ENCODE results near the gene GATA5. TPM values are rescaled to one million over a fixed set of nuclear protein-coding genes. Genes with fewer than 3 reads are reported as not detected.

GATA5 gene, protein sequence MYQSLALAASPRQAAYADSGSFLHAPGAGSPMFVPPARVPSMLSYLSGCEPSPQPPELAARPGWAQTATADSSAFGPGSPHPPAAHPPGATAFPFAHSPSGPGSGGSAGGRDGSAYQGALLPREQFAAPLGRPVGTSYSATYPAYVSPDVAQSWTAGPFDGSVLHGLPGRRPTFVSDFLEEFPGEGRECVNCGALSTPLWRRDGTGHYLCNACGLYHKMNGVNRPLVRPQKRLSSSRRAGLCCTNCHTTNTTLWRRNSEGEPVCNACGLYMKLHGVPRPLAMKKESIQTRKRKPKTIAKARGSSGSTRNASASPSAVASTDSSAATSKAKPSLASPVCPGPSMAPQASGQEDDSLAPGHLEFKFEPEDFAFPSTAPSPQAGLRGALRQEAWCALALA
- total RNA-seq = not detected in 2 replicates

DNA sequence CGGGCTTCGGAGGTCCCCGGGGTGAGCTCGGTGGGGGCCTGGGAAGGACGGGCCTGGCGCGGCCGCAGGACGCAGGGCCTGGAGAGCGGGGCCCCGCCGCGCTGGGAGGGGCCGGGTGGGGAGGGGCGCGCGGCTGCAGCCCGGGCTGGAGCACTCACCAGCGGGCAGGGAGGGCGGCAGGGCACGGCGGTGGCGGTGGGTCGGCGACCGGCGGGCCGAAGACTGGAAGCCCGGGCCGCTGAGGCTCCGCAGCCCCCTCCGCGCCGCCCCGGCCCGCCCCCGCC, at the start of gene GATA5:
TSS of gene GATA5 (minus strand) at position 224 of the 284 bp plus-strand sequence. CDS start 474 bp downstream, outside the sequence.
- peaks cover 42% of the 10 kb centered on the region for H3K27me3 Mint-ChIP-seq (ENCODE audit: insufficient read depth)
- H3K27ac Mint-ChIP-seq = no peak within 1 kb of the TSS
- intact Hi-C loops (cut with micrococcal nuclease) = no loop called here
- no peaks in the 10 kb centered on the region for H3K4me1 Mint-ChIP-seq (ENCODE audit: low read depth)
- no peaks in the 10 kb centered on the region for H3K9me3 Mint-ChIP-seq
- no peak for DNase-seq (ENCODE audit: low spot score)
- no peak within 1 kb of the TSS for H3K4me3 Mint-ChIP-seq
- H3K36me3 Mint-ChIP-seq (ENCODE audit: low read depth) = no peaks in the 10 kb centered on the region

DNA sequence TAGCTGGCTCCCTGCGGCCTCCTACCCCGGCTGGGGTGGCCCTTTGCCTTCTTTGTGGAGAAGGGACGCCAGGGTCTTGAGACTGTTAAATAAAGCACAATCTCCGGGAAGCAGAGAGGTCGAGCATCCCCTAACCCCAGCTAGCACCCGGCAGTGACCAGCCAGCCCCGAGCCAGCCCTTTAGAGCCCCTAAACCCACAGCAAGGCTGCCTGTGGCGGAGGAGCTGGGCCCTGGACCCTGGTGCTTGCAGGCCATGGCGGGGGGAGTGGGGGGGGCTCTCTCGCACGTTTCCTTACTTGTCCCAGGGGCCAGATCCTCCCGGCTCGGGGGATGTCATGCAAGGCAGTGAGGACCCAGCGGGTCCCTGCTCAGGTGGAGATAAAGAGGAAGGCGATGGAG, 49.2 kb upstream of the GATA5 start:
- H3K27me3 Mint-ChIP-seq (ENCODE audit: insufficient read depth) = peaks cover 7% of the 10 kb centered on the region
- DNase-seq (ENCODE audit: low spot score) = no peak
- intact Hi-C loops (cut with micrococcal nuclease) = no loop called here
- no peak overlapping the region for H3K4me3 Mint-ChIP-seq
- no peaks in the 10 kb centered on the region for H3K9me3 Mint-ChIP-seq
- no peak overlapping the region for H3K27ac Mint-ChIP-seq
- peaks cover 13% of the 10 kb centered on the region for H3K4me1 Mint-ChIP-seq (ENCODE audit: low read depth)
- no peaks in the 10 kb centered on the region for H3K36me3 Mint-ChIP-seq (ENCODE audit: low read depth)

DNA sequence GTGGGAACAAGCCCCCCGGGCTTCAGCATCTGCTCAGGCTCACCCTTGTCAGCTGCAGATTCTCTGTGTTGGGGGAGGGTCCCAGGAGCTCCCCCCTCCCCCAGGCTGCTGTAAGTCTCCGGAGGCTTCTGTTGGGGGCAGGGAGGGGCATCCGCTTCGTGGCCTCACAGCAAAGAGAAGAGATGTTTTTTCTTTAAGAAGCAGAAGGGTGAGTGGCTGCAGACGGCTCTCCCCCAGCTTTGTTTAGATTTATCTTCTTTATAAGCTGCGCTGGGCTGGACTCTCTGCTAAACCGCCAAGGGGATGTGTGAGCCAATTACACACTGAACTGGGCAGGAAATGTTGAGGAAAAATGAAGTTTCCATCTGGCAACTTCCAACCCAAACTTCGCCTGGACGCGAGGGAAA, 48.7 kb upstream of the GATA5 start:
- intact Hi-C loops (cut with micrococcal nuclease) = loop anchor here (1.0 to 5.0 kb wide), 4 partner anchors 22 to 99 kb away; no protein-coding TSS in a partner anchor
- Mint-ChIP-seq H3K9me3 (no peaks in the 10 kb centered on the region), H3K27me3 (ENCODE audit: insufficient read depth) (peaks cover 7% of the 10 kb centered on the region), H3K4me1 (ENCODE audit: low read depth) (peaks cover 13% of the 10 kb centered on the region), H3K36me3 (ENCODE audit: low read depth) (no peaks in the 10 kb centered on the region), H3K27ac (no peak overlapping the region), H3K4me3 (no peak overlapping the region)
- no peak for DNase-seq (ENCODE audit: low spot score)

DNA sequence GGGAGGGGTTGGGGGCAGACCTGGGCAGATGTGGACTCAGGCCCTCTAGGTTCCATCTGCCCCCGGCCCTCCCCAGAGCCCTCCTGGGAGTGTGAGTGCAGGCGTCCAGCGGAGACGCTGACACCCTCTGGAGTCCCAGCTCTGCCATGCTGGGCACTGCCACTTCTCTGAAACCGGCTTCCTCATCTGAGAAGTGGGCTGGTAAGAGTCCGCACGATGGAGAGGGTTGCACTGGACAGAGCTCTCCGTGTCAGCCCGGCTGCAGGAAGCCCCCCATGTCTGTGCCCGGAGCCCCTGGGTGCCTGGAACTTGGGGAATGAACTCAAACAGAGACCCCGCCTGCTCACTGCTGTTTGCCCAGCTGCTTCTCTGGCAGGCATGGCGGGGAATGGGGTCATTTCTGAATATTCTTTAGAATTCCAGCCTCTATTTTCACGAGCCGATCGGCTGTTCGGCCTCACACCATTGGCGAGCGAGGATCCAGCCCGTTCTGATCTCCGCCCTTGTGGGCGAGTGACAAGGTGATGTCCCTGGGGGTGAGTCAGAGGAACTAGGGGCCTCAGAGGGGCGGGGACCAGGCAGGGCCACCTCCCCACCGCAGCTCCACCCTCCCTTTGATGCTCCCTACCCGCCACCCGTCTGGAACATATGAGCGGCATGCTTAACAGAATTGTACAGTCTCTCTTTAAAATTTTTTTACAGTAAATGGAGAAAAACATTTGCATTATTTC, 47.8 kb upstream of the GATA5 start:
- Mint-ChIP-seq H3K36me3 (ENCODE audit: low read depth) (no peaks in the 10 kb centered on the region), H3K4me1 (ENCODE audit: low read depth) (peaks cover 13% of the 10 kb centered on the region), H3K27ac (peak overlapping the region; percentile 44), H3K9me3 (no peaks in the 10 kb centered on the region), H3K27me3 (ENCODE audit: insufficient read depth) (peaks cover 7% of the 10 kb centered on the region), H3K4me3 (peak overlapping the region; percentile 40)
- intact Hi-C loops (cut with micrococcal nuclease) = loop anchor here (1.0 to 5.0 kb wide), 4 partner anchors 21 to 100 kb away; no protein-coding TSS in a partner anchor
- DNase-seq (ENCODE audit: low spot score) = peak; percentile 44

DNA sequence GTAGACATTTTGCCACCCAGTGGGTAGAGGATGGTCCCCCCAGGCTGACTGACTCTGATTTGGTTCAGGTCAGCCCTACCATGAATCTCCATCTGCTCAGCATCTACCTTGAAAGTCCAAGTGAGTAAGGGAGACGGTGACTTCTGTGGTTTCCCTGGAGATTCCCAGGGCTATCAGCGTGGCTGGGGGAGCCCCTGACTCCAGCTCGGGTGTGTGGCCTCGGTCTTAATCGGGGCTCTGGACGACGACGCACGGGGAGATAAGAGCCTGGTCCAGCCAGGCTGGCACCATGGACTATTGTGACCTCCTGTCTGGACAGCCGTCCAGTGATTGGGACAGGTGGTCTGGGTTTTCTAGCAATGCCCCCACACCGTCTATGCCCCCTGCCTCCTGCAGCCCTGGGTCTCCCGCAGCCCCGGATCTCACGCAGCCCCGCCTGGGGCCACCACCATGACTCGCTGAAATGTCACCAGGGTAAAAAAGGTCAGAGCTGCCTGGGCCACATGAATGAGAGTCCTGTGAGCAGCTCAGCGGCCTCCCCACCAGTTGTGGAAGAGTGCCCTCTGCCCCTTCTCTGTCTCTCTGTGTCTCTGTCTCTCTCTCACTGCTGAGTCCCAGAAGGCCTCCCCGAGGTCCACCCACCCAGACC, 47.1 kb upstream of the GATA5 start:
- H3K36me3 Mint-ChIP-seq (ENCODE audit: low read depth) = no peaks in the 10 kb centered on the region
- DNase-seq (ENCODE audit: low spot score) = no peak
- intact Hi-C loops (cut with micrococcal nuclease) = loop anchor here (5.0 kb wide), 1 partner anchor 79 kb away; no protein-coding TSS in a partner anchor
- peak overlapping the region; percentile 55 for H3K27ac Mint-ChIP-seq
- no peak overlapping the region for H3K4me3 Mint-ChIP-seq
- peaks cover 13% of the 10 kb centered on the region for H3K4me1 Mint-ChIP-seq (ENCODE audit: low read depth)
- H3K27me3 Mint-ChIP-seq (ENCODE audit: insufficient read depth) = peaks cover 7% of the 10 kb centered on the region
- H3K9me3 Mint-ChIP-seq = no peaks in the 10 kb centered on the region

DNA sequence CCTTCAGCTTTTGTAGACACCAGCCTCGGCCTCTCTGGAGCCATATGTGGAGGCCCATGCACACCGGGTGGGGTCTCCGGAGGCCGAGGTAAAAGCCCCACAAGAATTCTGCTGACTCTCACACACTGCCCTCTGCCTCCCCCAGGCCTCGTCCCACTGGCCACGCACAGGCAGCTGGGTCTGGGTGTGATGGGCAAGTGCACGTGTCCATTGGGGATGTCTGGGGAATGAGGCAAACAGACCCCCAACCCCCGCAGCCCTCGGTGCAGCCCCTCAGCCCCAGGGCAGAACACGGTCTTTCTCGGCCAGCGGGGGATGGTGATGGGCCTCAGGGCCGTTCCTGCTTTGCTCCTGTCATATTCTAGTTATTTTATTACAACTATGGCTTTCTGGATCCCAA, 44.0 kb upstream of the GATA5 start:
- Mint-ChIP-seq H3K27ac (no peak overlapping the region), H3K36me3 (ENCODE audit: low read depth) (no peaks in the 10 kb centered on the region), H3K27me3 (ENCODE audit: insufficient read depth) (peaks cover 7% of the 10 kb centered on the region), H3K4me1 (ENCODE audit: low read depth) (peaks cover 13% of the 10 kb centered on the region), H3K9me3 (no peaks in the 10 kb centered on the region), H3K4me3 (no peak overlapping the region)
- intact Hi-C loops (cut with micrococcal nuclease) = loop anchor here (5.0 kb wide), 1 partner anchor 82 kb away; no protein-coding TSS in a partner anchor
- no peak for DNase-seq (ENCODE audit: low spot score)

DNA sequence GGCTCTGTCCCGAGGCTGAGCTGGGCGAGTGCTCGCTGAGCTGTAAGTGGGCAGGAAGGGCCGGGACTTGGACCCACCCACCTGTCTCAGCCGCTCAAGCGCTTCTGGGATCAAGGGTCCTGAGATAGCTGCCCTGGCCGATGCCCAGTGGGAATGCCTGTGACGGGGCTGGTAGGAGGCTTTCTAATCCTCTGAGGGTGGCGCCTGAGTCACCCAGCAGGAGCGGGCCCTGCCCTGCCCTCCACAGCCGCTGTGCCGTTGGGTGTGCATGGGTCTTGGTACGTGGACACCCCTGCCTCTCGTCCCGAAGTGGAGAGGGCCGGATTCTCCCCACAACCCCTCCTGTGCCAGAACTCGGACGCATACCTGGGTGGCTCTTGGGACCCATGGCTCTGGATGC, 43.1 kb upstream of the GATA5 start:
- Mint-ChIP-seq H3K4me1 (ENCODE audit: low read depth) (peaks cover 10% of the 10 kb centered on the region), H3K4me3 (no peak overlapping the region), H3K27me3 (ENCODE audit: insufficient read depth) (peaks cover 5% of the 10 kb centered on the region), H3K9me3 (no peaks in the 10 kb centered on the region), H3K27ac (no peak overlapping the region), H3K36me3 (ENCODE audit: low read depth) (no peaks in the 10 kb centered on the region)
- intact Hi-C loops (cut with micrococcal nuclease) = no loop called here
- DNase-seq (ENCODE audit: low spot score) = no peak

DNA sequence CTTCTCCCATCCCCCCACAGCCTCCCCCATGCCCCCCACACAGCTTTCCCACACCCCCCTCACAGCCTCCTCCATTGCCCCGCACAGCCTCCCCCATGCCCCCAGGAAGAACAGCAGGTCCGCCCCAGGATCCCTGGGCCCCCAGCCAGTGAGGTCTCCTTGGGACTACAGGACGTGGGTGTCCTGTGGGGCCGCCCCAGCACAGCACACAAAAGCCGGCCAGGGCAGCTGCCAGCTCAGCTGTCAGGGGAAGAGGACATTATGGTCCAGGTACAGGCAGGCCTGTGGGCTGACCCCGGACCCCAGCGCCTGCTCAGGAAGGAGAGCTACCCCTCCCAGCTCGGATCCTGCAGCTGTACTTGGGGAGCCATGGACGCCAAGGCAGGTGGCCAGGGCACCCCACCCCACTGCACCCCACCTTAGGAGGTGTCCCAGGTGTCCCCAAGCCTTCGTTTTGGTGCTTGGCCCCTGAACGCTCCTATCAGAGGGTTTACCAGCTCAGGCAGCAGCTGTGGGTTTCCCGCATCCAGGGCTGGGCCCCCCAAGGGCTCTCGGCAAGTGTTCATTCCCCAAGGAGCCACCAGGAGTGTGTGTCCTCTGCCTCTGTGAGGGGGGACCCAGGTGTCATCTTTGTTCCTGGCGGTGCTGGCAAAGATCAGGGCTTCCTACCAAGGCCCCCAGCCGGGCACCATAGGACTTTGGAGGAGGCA, 42.3 kb upstream of the GATA5 start:
- intact Hi-C loops (cut with micrococcal nuclease) = no loop called here
- Mint-ChIP-seq H3K9me3 (no peaks in the 10 kb centered on the region), H3K36me3 (ENCODE audit: low read depth) (no peaks in the 10 kb centered on the region), H3K4me3 (no peak overlapping the region), H3K27me3 (ENCODE audit: insufficient read depth) (peaks cover 7% of the 10 kb centered on the region), H3K4me1 (ENCODE audit: low read depth) (peaks cover 1% of the 10 kb centered on the region), H3K27ac (no peak overlapping the region)
- DNase-seq (ENCODE audit: low spot score) = no peak

DNA sequence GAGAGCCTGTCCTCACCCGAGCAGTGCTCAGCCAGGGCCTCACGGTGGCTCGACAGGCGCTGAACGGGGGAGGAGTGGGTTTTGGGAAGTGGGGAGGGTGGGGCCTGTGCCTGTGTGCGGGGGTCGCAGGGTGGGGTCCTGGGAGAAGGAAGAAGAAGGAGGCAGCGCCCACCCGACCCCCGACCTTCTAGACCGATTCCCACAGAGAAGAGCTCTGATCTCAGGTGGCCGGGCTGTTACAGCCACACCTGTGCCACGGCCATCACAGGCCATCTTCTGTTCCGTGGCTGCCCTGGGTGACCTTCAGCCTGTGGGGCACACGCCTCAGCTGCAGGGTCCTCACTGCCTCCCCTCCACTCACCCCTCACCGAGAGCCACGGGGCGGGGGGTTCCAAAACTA, 41.4 kb upstream of the GATA5 start:
- no peaks in the 10 kb centered on the region for H3K9me3 Mint-ChIP-seq
- H3K36me3 Mint-ChIP-seq (ENCODE audit: low read depth) = no peaks in the 10 kb centered on the region
- intact Hi-C loops (cut with micrococcal nuclease) = no loop called here
- no peak overlapping the region for H3K4me3 Mint-ChIP-seq
- H3K4me1 Mint-ChIP-seq (ENCODE audit: low read depth) = no peaks in the 10 kb centered on the region
- no peak for DNase-seq (ENCODE audit: low spot score)
- H3K27ac Mint-ChIP-seq = no peak overlapping the region
- H3K27me3 Mint-ChIP-seq (ENCODE audit: insufficient read depth) = peaks cover 13% of the 10 kb centered on the region

DNA sequence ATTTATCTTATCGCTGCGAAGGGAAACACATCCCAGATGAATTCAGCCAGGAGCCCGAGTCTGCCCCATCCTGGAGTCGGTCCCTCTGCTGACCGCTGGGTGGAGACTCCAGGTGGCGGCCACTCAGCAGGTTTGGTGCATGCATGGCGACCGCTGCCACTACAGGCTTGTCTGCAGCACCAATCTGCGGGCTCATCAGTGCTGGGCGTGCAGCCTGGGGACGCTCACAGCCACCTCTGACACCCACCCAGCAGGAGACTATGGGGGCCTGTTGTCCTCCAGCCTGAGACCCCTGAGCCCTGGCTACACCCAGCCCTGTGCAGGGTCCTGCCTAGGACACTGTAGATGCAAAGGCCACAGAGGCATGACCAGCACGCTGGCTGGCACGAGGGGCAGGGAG, 40.5 kb upstream of the GATA5 start:
- Mint-ChIP-seq H3K4me1 (ENCODE audit: low read depth) (no peaks in the 10 kb centered on the region), H3K36me3 (ENCODE audit: low read depth) (no peaks in the 10 kb centered on the region)
- intact Hi-C loops (cut with micrococcal nuclease) = no loop called here

DNA sequence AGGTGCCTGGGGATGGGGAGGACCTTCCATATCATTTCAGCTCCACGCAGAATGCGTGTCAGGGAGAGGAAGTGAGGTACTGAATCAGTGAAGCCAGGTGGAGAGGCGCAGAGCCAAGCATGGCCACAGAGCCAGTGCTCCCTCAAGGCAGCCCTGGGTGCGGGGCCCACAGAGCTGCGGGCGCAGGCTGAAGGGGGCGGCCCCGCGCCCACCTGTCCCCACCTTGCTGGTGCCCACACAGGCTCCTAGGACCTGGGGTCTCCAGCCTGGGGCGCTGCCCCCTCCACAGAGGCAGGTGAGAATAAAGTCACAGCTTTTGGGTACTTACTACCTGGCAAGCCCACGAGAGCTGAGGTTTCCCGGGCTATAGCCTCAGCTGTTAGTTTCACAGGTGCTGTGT, 40.0 kb upstream of the GATA5 start:
- Mint-ChIP-seq H3K27ac (no peak overlapping the region), H3K9me3 (no peaks in the 10 kb centered on the region), H3K36me3 (ENCODE audit: low read depth) (no peaks in the 10 kb centered on the region), H3K27me3 (ENCODE audit: insufficient read depth) (peaks cover 13% of the 10 kb centered on the region), H3K4me3 (no peak overlapping the region), H3K4me1 (ENCODE audit: low read depth) (no peaks in the 10 kb centered on the region)
- intact Hi-C loops (cut with micrococcal nuclease) = no loop called here
- DNase-seq (ENCODE audit: low spot score) = no peak

More for the DNA sequence above, 40.5 kb upstream of the GATA5 start:
- H3K27ac Mint-ChIP-seq = no peak overlapping the region
- no peak for DNase-seq (ENCODE audit: low spot score)
- no peak overlapping the region for H3K4me3 Mint-ChIP-seq
- H3K9me3 Mint-ChIP-seq = no peaks in the 10 kb centered on the region
- H3K27me3 Mint-ChIP-seq (ENCODE audit: insufficient read depth) = peaks cover 13% of the 10 kb centered on the region

DNA sequence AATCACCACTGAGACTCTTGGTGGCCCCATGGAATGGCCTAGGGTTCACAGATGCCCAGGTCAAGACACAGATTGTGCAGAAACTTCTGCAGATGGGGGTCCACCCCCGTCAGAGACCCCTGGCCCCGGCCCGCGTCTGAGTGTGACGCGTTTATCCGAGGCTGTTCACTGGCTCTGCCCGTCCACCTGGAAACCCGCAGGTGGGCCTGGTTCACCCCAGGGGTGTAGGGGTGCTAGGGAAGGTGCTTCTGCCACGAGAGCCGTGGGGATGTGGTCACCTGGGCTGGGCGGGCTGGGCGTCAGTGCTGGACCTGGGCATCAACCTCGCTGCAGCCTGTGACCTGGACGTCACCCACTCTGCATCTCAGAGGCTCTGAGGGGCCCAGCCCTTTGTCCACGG, 39.5 kb upstream of the GATA5 start:
- Mint-ChIP-seq H3K9me3 (no peaks in the 10 kb centered on the region), H3K27me3 (ENCODE audit: insufficient read depth) (peaks cover 13% of the 10 kb centered on the region), H3K36me3 (ENCODE audit: low read depth) (no peaks in the 10 kb centered on the region), H3K4me3 (no peak overlapping the region), H3K27ac (no peak overlapping the region), H3K4me1 (ENCODE audit: low read depth) (no peaks in the 10 kb centered on the region)
- intact Hi-C loops (cut with micrococcal nuclease) = no loop called here
- no peak for DNase-seq (ENCODE audit: low spot score)
